GM23248 (cell line): ENCODE measurements around the gene ACSM6. TPM values are rescaled to one million over a fixed set of nuclear protein-coding genes. Genes with fewer than 3 reads are reported as not detected.
A peak's percentile ranks its signal among the peaks of the same experiment; 100 is the strongest.

Experiments
- DNase-seq: peaks from one replicate; pipeline ENCODE4 v3.0.0-alpha.2; 2015
- H2AFZ ChIP-seq: fragments of 200-600 bp; sonication (generic); 2 replicates; pipeline ENCODE4 v1.6.1; 2016; ENCODE audit warnings: antibody characterized with exemption
- H3F3A ChIP-seq: fragments of 200-600 bp; sonication (generic); 2 replicates; pipeline ENCODE4 v1.6.1; 2016; ENCODE audit warnings: mild to moderate bottlenecking, antibody characterized with exemption, mixed run types; ENCODE audit not compliant: insufficient read depth
- H3K27ac ChIP-seq: fragments of 200-600 bp; sonication (generic); 2 replicates; pipeline ENCODE4 v1.5.1; 2016; ENCODE audit warnings: mild to moderate bottlenecking
- H3K27me3 ChIP-seq: fragments of 200-600 bp; sonication (generic); replicated peaks from 2 replicates; pipeline ENCODE4 v1.6.1; 2016; ENCODE audit warnings: mild to moderate bottlenecking; ENCODE audit not compliant: insufficient read depth
- H3K36me3 ChIP-seq: fragments of 200-600 bp; sonication (generic); 2 replicates; pipeline ENCODE4 v1.6.1; 2016; ENCODE audit warnings: low read depth, mild to moderate bottlenecking
- H3K4me1 ChIP-seq: fragments of 200-600 bp; sonication (generic); 2 replicates; pipeline ENCODE4 v1.6.1; 2016; ENCODE audit warnings: mild to moderate bottlenecking; ENCODE audit not compliant: insufficient read depth
- H3K4me2 ChIP-seq: fragments of 200-600 bp; sonication (generic); one replicate; pipeline ENCODE4 v1.6.1; 2016; ENCODE audit warnings: mild to moderate bottlenecking; ENCODE audit not compliant: unreplicated experiment
- H3K4me3 ChIP-seq: fragments of 200-600 bp; sonication (generic); 2 replicates; pipeline ENCODE4 v1.5.1; 2016; ENCODE audit warnings: mild to moderate bottlenecking
- H3K79me2 ChIP-seq: fragments of 200-600 bp; sonication (generic); 2 replicates; pipeline ENCODE4 v1.6.1; 2016; ENCODE audit warnings: mild to moderate bottlenecking; ENCODE audit not compliant: insufficient read depth
- H3K9ac ChIP-seq: fragments of 200-600 bp; sonication (generic); 2 replicates; pipeline ENCODE4 v1.6.1; 2016; ENCODE audit warnings: mild to moderate bottlenecking
- H3K9me2 ChIP-seq: fragments of 200-600 bp; sonication (generic); 2 replicates; pipeline ENCODE4 v1.6.1; 2016; ENCODE audit warnings: mixed run types, mild to moderate bottlenecking, moderate library complexity; ENCODE audit not compliant: insufficient read depth
- H3K9me3 ChIP-seq: fragments of 200-600 bp; sonication (generic); one replicate; pipeline ENCODE4 v1.6.1; 2017; ENCODE audit warnings: low read depth
- H4K20me1 ChIP-seq: fragments of 200-600 bp; sonication (generic); 2 replicates; pipeline ENCODE4 v1.6.0; 2016; ENCODE audit not compliant: insufficient read depth
- EZH2 ChIP-seq: fragments of 200-600 bp; sonication (generic); IDR thresholded peaks from 2 replicates; pipeline ENCODE4 v1.6.1; 2018; ENCODE audit warnings: antibody characterized with exemption, mild to moderate bottlenecking; ENCODE audit not compliant: insufficient read depth, poor library complexity, severe bottlenecking
- EZH2phosphoT487 ChIP-seq: fragments of 200-600 bp; sonication (generic); IDR thresholded peaks from 2 replicates; pipeline ENCODE4 v1.6.1; 2018; ENCODE audit warnings: antibody characterized with exemption, moderate library complexity, mild to moderate bottlenecking, low read depth; ENCODE audit not compliant: insufficient read depth
- WGBS, 2 experiments: methylation state at CpG; one replicate each; pipeline ENCODE4 v1.1.6; 2015 to 2017; ENCODE audit warnings: low lambda C conversion rate in 2 of 2, low coverage in 1 of 2; ENCODE audit errors: missing lambda C conversion rate in 2 of 2; 5-methylcytosine and 5-hydroxymethylcytosine counted together
- in situ Hi-C: fragments of 300-500 bp; cut with MboI; formaldehyde crosslinking; loops from 2 replicates; pipeline ENCODE4 v1.15.0; 2020
- polyA plus RNA-seq: library from polyadenylated mRNA; unstranded; fragments of >200 nt; fragmentation: Nextera tagmentation; extraction: Ambion mirVana; gene quantifications from 2 replicates; pipeline ENCODE4 v1.2.1, GENCODE V29; 2016
- total RNA-seq: library from RNA; depleted of rRNA; stranded (reverse); fragments of >200 nt; shearing (Covaris generic); gene quantifications from 2 replicates; pipeline ENCODE4 v1.2.3, GENCODE V29; 2014

ACSM6 gene
- total and polyA plus RNA-seq, 2 experiments from 2014 or later = 0.08 TPM; not detected in 1

DNA sequence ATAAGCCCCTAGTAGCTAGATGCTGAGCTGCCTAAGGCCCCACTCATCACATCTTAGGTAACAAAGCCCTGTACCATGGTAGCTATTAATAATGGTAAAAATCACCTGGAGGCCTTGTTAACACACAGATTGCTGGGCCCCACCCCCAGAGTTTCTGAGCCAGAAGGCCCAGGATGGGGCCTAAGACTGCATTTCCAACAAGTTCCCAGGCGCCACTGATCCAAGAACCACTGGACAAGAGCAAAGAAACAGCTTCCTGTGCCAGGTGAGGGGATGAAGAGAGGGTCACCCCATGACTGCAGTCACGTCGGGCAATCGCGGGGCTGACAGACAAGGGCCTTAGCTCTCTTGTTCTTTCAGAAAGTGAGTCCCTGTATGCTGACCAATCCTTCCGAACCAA is 46.8 kb downstream of the ACSM6 start:
- H3K9ac ChIP-seq = no peak overlapping the region
- DNase-seq = no peak
- no peaks in the 10 kb centered on the region for H3K27me3 ChIP-seq
- H3K9me3 ChIP-seq = no peaks in the 10 kb centered on the region
- no peak overlapping the region for H3K4me2 ChIP-seq
- H3K79me2 ChIP-seq = no peaks in the 10 kb centered on the region
- H3K4me3 ChIP-seq = no peak overlapping the region
- peaks cover 10% of the 10 kb centered on the region for H3K4me1 ChIP-seq
- no peak overlapping the region for H3K27ac ChIP-seq
- WGBS, 2 experiments = 80% methylated on average over 6 of the region's 6 CpGs
- peaks cover 5% of the 10 kb centered on the region; the same call in 1 of the 2 replicates for H3K36me3 ChIP-seq
- H4K20me1 ChIP-seq = no peaks in the 10 kb centered on the region
- 0 out of 2 replicates have a peak, but pooled peaks cover 17% of the 10 kb centered on the region for H3F3A ChIP-seq
- no peaks in the 10 kb centered on the region for H3K9me2 ChIP-seq
- TF ChIP-seq EZH2 (no peak), EZH2phosphoT487 (no peak)
- no peak overlapping the region for H2AFZ ChIP-seq
- in situ Hi-C loops = no loop called here

DNA sequence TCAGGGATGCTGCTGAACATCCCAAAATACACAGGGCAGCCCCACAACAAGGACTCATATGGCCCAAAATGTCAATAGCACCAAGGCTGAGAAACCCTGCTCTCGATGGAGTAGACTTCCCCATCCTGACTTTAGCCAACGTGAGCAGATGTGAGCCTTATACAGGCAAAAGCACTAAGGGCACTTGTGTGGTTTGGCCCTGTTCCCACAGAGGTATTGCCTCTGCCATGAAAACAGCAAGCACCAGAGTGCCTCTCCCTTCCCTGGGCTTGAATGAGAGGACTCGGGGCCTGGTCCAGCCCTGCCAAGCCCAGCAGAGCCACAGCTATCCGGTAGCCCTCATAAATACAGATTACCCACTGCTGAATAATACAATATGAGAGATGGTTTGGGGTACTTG is 47.5 kb downstream of the ACSM6 start:
- Histone ChIP-seq H3K4me2 (no peak overlapping the region), H2AFZ (no peak overlapping the region), H3K9me2 (no peaks in the 10 kb centered on the region), H3K4me1 (peaks cover 3% of the 10 kb centered on the region), H3F3A (peaks cover 14% of the 10 kb centered on the region; the same call in 1 of the 2 replicates), H4K20me1 (no peaks in the 10 kb centered on the region), H3K27me3 (no peaks in the 10 kb centered on the region), H3K4me3 (no peak overlapping the region), H3K27ac (no peak overlapping the region), H3K36me3 (peaks cover 5% of the 10 kb centered on the region; the same call in 1 of the 2 replicates), H3K9me3 (no peaks in the 10 kb centered on the region), H3K9ac (no peak overlapping the region), H3K79me2 (no peaks in the 10 kb centered on the region)
- no peak for DNase-seq
- in situ Hi-C loops = no loop called here
- WGBS, 2 experiments = 67 to 84% methylated on average over 4 of the region's 4 CpGs
- no peak for TF ChIP-seq EZH2phosphoT487
- no peak for TF ChIP-seq EZH2

DNA sequence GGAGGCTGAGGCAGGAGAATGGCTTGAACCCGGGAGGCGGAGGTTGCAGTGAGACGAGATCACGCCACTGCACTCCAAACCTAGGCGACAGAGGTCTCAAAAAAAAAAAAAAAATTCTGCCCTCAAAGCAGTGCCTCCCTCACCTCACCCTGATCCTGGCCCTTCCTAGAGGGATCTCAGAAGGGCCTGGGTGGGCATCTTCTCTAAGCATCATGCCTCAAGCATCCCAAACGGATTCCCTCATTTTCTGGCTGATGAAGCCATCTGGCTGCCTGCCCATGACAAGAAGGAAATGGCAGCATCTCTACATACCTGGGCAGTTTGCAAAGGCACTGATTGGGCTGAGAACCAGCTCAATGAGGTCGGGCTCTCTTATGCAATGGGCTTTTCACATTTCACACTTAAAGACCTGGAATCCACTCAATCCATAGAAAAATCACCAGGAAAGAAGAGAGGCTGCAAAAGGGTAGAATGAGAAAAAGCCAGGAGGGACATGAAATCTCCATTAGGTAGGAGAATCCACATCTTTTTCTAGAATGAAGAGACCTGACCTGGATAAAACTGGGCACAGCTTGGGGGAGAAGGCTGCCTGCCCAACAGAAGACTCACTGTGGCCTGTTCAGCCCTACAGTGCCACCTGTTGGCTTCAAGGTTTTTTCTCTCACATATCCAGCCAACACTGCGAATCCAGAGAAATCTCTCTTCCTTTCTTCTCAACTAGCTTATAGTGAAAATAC is 48.7 kb downstream of the ACSM6 start:
- H3K9me3 ChIP-seq = no peaks in the 10 kb centered on the region
- in situ Hi-C loops = no loop called here
- H3K9ac ChIP-seq = no peak overlapping the region
- H3F3A ChIP-seq = peaks cover 19% of the 10 kb centered on the region
- no peaks in the 10 kb centered on the region for H3K79me2 ChIP-seq
- H3K27ac ChIP-seq = no peak overlapping the region
- TF ChIP-seq EZH2 (no peak), EZH2phosphoT487 (no peak)
- H3K27me3 ChIP-seq = no peaks in the 10 kb centered on the region
- DNase-seq = peak; percentile 77
- no peaks in the 10 kb centered on the region for H4K20me1 ChIP-seq
- H3K36me3 ChIP-seq = no peaks in the 10 kb centered on the region; the same call in 1 of the 2 replicates
- WGBS, 2 experiments = 86 to 87% methylated on average over 8 of the region's 8 CpGs
- no peak overlapping the region for H2AFZ ChIP-seq
- no peak overlapping the region for H3K4me2 ChIP-seq
- H3K4me3 ChIP-seq = no peak overlapping the region
- H3K4me1 ChIP-seq = peaks cover 12% of the 10 kb centered on the region
- no peaks in the 10 kb centered on the region for H3K9me2 ChIP-seq

DNA sequence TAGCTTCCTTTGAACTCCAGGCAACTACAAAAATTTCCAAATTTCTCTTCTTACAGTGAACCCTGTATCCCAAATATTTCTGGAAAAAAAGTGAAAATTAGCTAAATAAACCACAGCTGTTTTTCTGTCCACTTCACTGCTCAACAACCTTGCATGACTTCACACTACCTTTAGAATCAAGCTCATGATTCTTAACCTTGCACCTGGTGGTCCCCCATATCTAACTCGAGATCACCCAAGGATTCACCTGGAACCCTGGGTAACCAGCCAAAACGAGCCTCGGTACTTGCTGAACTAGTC is 49.2 kb downstream of the ACSM6 start:
- Histone ChIP-seq H3K9ac (no peak overlapping the region), H3K4me2 (no peak overlapping the region), H3F3A (peaks cover 25% of the 10 kb centered on the region), H2AFZ (no peak overlapping the region), H3K9me2 (no peaks in the 10 kb centered on the region), H3K27me3 (no peaks in the 10 kb centered on the region), H3K9me3 (no peaks in the 10 kb centered on the region), H3K36me3 (no peaks in the 10 kb centered on the region; the same call in 1 of the 2 replicates), H3K4me3 (no peak overlapping the region), H3K79me2 (no peaks in the 10 kb centered on the region), H3K4me1 (peaks cover 17% of the 10 kb centered on the region), H3K27ac (no peak overlapping the region), H4K20me1 (no peaks in the 10 kb centered on the region)
- WGBS, 2 experiments = 59 to 64% methylated on average over 3 of the region's 3 CpGs
- DNase-seq = no peak
- no peak for TF ChIP-seq EZH2
- no peak for TF ChIP-seq EZH2phosphoT487
- in situ Hi-C loops = no loop called here
